Measurements from ENCODE around the gene CEP170B.
"Not testable (repeated sequence)": the region's sequence is repeated elsewhere in the genome, so short reads cannot be mapped to it uniquely, and the experiment has no call there.

DNA sequence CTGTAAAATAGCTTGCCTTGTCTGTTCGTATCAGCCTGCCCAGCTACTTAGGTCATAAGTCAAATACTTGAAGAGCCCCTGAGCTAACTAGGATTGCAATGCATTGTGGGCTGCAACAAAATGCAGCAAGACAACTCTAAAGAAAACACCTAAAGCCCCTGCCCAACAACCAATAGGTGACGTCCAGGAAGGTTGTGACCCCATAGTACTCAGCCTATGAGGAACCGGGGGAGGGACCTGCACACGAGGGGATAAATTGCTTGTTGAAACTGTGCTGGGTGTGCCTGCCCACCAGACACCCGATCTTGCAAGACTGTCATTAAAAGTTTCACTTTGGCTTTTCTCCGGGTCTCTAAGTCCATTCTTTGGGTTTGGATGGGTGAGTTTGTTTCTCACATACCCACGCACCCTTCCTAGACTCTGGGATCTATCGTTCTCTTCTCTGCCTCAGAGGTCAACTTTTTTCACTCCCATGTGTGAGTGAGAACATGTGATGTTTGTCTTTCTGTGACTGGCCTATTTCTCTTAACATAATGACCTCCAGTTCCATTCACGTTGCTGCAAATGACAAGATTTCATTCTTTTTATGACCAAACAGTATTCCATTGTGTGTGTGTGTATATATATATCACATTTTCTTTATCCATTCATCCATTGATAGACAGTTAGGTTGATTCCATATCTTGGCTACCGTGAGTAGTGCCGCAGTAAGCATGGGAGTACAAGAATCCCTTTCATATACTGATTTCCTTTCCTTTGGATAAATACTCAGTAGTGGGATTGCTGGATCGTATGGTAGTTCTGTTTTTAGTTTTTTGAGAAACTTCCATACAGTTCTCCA lies 54.3 kb downstream of the CEP170B start:
- TF ChIP-seq, protein P1, sequence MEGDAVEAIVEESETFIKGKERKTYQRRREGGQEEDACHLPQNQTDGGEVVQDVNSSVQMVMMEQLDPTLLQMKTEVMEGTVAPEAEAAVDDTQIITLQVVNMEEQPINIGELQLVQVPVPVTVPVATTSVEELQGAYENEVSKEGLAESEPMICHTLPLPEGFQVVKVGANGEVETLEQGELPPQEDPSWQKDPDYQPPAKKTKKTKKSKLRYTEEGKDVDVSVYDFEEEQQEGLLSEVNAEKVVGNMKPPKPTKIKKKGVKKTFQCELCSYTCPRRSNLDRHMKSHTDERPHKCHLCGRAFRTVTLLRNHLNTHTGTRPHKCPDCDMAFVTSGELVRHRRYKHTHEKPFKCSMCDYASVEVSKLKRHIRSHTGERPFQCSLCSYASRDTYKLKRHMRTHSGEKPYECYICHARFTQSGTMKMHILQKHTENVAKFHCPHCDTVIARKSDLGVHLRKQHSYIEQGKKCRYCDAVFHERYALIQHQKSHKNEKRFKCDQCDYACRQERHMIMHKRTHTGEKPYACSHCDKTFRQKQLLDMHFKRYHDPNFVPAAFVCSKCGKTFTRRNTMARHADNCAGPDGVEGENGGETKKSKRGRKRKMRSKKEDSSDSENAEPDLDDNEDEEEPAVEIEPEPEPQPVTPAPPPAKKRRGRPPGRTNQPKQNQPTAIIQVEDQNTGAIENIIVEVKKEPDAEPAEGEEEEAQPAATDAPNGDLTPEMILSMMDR (conservative IDR thresholded peaks at IDR 0.05 in 1 of 2, IDR thresholded peaks at IDR 0.05 in 1 of 2; ENCODE audit: low read depth in 1 of 2, low read length in 2 of 2) = not testable (repeated sequence)
- TF ChIP-seq EZH2 (IDR thresholded peaks at IDR 0.05; ENCODE audit: low read length, missing control alignments) = not testable (repeated sequence)

All from fibroblast of lung (primary cell).